Measurements from ENCODE around the gene GLMP.

DNA sequence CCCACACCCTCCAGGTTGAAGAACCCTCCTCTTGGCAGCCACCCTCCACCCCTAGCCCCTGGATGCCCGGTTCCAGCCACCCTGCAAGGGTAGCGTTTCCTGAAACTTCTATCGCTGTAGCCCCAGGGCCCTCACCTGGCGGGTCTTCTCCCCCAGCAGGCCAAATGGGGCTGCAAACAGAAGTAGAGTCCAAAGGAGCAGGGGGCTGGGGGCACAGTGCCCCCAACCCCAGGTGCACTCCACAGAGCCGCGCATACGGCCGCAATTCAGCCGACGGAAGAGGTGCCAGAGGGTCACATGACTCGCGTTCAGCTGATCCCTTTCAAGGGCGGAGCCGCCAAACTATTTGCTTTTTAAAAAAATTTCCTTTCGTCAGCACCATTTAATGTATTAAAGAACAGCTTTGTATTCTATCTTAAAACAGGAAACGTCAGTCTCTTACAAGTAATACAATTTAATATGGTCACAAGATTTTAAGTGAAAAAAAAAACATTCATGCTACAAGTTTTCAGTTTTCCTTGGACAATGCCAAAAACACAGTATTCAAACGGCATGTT lies at the start of gene GLMP:
- TF ChIP-seq, protein P1, sequence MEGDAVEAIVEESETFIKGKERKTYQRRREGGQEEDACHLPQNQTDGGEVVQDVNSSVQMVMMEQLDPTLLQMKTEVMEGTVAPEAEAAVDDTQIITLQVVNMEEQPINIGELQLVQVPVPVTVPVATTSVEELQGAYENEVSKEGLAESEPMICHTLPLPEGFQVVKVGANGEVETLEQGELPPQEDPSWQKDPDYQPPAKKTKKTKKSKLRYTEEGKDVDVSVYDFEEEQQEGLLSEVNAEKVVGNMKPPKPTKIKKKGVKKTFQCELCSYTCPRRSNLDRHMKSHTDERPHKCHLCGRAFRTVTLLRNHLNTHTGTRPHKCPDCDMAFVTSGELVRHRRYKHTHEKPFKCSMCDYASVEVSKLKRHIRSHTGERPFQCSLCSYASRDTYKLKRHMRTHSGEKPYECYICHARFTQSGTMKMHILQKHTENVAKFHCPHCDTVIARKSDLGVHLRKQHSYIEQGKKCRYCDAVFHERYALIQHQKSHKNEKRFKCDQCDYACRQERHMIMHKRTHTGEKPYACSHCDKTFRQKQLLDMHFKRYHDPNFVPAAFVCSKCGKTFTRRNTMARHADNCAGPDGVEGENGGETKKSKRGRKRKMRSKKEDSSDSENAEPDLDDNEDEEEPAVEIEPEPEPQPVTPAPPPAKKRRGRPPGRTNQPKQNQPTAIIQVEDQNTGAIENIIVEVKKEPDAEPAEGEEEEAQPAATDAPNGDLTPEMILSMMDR (IDR thresholded peaks at IDR 0.05): no peak
- TF ChIP-seq POLR2A (IDR thresholded peaks at IDR 0.05): no peak
- TF ChIP-seq EP300 (IDR thresholded peaks at IDR 0.05): peak in 1 of 2 donors; percentile 70

All from tibial nerve (tissue), 4 donors.